Astrocyte of the cerebellum (primary cell): ENCODE data around the gene RGS3.

Experiments
- DNase-seq: peaks from one replicate; pipeline ENCODE4 v3.0.0-alpha.2; 2011; ENCODE audit warnings: low read depth
- H3K4me3 ChIP-seq: 2 replicates; pipeline ENCODE4 v1.5.1; 2011; ENCODE audit warnings: mild to moderate bottlenecking, low read depth, low read length, moderate library complexity
- in situ Hi-C: cut with HindIII; loops from 2 replicates; pipeline ENCODE4 v1.10.0; 2017; ENCODE audit warnings: low sequenced_read_pairs
- TF ChIP-seq, protein P1 (sequence below): IDR thresholded peaks from 2 replicates; pipeline ENCODE4 v1.5.1; 2012; ENCODE audit warnings: low read length, low read depth, moderate library complexity, mild to moderate bottlenecking; ENCODE audit errors: missing control alignments

Gene RGS3

DNA sequence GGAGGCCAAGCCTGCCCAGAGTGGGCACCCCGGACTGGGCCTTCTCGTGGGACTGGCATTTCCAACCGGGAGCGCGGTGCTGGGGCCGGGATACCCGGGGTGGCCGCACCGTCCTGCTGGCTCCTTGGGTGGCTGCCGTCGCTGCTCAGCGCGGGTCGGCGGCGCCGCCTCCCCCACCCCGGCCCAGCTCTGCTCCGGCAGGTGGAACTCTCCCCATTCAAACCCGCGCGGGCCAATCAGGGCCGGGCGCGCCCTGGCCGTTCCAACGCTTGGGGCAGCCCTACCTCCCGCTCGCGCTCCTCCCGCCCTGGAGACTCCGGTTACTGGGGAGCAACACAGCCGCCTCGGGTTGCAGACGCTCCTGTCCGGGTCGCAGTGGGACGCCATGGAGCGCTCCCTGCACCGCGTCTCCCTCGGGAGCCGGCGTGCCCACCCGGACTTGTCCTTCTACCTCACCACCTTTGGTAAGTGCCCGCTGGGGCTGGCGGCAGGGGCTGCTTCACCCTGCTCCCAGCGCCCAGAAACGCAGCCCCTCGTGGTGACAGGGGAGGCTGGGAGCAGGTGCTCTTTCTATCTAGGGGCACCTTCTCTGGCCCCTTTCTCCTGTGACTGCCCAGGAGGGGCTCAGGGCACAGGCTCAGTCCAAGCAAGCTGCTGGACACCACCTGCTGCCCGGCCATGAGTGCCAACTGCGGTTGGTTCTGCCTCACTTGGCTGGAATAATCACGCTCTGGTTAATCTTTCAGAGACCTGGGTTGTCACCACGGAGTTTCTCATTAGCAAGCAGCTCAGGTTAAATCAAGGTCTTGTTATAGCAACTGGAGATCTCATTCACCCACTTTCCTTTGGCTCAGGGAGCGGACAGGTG, at the start of gene RGS3:
RGS3 (plus strand) TSS at position 310 of the 868 bp plus-strand sequence; CDS start at position 386, 76 bp downstream.
- H3K4me3 ChIP-seq = peak within 1 kb of the TSS; percentile 32
- no peak for DNase-seq
- in situ Hi-C loops = no loop called here
- TF ChIP-seq, protein P1, sequence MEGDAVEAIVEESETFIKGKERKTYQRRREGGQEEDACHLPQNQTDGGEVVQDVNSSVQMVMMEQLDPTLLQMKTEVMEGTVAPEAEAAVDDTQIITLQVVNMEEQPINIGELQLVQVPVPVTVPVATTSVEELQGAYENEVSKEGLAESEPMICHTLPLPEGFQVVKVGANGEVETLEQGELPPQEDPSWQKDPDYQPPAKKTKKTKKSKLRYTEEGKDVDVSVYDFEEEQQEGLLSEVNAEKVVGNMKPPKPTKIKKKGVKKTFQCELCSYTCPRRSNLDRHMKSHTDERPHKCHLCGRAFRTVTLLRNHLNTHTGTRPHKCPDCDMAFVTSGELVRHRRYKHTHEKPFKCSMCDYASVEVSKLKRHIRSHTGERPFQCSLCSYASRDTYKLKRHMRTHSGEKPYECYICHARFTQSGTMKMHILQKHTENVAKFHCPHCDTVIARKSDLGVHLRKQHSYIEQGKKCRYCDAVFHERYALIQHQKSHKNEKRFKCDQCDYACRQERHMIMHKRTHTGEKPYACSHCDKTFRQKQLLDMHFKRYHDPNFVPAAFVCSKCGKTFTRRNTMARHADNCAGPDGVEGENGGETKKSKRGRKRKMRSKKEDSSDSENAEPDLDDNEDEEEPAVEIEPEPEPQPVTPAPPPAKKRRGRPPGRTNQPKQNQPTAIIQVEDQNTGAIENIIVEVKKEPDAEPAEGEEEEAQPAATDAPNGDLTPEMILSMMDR = no peak

DNA sequence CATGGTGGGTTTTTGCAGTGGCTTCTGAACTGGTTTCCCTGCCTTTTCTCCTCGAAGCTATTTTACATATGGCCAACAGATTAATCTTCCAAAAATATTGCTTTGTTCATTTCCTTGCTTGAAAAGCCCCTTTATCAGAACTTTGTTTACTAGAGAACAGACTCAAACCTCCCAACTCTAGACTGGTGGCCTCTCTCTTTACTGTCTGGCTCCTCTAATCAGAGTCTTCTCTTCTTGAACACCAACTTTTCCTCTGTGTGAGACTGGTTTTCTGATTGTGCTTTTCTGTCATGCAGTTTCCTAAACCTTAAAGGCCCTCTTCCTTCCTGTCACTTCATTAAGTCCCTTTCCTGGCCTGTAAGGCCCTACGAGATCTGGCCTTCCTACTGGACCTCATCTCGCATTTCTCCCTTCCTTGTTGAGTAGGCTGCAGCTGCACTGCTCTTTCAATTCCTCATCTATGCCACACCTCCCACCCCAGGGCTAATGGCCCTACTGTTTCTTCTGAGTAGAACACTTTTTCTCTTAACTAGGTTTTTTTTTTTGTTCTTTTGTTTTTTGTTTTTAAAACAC, 47.3 kb upstream of the RGS3 start:
- TF ChIP-seq, protein P1 = no peak
- no peak for DNase-seq
- in situ Hi-C loops = no loop called here

DNA sequence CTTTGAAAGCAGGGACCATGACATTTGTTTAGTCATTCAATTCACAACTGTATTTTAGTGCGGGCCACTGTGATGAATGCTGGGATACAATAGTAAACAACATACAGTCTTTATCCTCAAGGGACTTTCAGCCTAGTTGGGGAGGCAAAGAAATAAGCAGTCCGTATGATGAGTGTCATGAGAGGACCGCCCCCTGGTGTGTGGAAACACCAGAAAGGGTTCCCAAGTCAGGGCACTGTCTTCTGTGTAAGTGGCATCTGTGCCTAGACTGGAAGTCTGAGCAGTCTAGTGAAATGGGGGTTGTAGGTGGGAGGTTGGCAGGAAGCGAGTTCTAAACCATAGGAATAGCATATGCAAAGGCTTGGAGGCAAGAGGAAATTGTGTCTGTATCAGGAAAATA, 46.2 kb upstream of the RGS3 start:
- TF ChIP-seq, protein P1 = no peak
- no peak overlapping the region for H3K4me3 ChIP-seq
- in situ Hi-C loops = no loop called here
- no peak for DNase-seq

More for the DNA sequence above, 47.3 kb upstream of the RGS3 start:
- no peak overlapping the region for H3K4me3 ChIP-seq

DNA sequence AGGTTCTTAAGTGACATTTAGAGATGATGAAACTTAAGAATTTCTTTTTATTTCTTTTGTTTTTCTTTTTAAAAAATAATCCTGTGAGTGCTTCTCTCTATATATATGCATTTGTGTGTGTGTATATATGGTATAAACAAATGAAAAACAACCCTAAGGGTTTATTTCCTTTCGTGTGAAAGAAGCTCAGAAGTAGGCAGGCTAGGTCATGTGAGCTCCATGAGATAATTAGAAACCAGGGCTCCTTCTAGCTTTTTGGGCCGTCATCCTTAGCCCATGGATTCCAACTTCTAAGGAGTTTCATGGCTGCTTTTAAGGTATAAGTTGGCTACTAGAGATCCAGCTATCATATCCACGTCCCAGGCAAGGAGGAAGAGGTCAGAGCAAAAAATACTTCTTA, 41.8 kb upstream of the RGS3 start:
- no peak overlapping the region for H3K4me3 ChIP-seq
- in situ Hi-C loops = no loop called here
- DNase-seq = no peak
- TF ChIP-seq, protein P1 = no peak

DNA sequence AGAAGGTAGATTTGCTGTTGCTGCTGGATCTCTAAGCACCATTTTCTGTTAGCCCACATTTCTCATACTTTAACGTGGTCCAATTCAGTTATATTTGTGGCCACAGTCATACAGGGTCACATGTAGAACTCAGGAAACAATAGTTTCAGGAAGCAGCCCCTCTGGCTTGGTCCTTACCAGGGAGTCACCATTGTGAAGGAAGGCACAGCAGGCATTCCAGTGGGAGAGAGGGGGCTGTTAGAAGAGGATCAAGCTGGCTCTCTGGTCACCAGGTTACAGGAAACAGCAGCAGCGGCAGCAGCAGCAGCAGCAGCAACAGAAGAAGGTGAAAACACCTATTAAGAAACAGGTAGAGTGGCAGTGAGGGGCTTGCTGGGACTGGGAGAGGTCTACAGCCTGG, 38.5 kb upstream of the RGS3 start:
- in situ Hi-C loops = loop anchor here (5.0 kb wide), 1 partner anchor 232 kb away; no protein-coding TSS in a partner anchor
- DNase-seq = no peak
- H3K4me3 ChIP-seq = no peak overlapping the region
- TF ChIP-seq, protein P1 = no peak

DNA sequence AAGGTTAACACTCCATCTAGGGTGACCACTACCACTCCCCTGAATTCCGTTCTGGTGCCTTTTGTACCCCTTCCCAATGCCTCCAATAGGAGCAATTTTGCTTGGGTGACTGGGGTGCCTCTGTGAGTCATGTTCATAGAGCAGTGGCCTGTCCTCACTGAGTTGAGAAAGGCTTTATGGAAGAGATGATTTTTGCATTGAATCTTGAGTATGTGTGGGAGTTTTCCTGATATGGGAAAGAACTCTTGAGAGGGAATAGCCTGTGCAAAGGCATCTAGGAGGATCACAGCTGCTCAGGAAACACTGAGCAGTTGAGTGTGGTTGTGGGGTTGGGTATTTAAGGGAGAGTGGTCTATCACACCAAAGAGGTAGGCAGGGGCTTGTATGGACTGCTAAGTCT, 36.8 kb upstream of the RGS3 start:
- in situ Hi-C loops = loop anchor here (5.0 kb wide), 1 partner anchor 231 kb away; no protein-coding TSS in a partner anchor
- DNase-seq = no peak
- TF ChIP-seq, protein P1 = no peak
- no peak overlapping the region for H3K4me3 ChIP-seq
